ENCODE data around the gene PHF14.

The PHF14 gene

GRCh38 chr7:11006291-11006690, 32.6 kb downstream of the PHF14 start:
- TF ChIP-seq ZFX (IDR thresholded peaks at IDR 0.05): no peak
- TF ChIP-seq, protein P1, sequence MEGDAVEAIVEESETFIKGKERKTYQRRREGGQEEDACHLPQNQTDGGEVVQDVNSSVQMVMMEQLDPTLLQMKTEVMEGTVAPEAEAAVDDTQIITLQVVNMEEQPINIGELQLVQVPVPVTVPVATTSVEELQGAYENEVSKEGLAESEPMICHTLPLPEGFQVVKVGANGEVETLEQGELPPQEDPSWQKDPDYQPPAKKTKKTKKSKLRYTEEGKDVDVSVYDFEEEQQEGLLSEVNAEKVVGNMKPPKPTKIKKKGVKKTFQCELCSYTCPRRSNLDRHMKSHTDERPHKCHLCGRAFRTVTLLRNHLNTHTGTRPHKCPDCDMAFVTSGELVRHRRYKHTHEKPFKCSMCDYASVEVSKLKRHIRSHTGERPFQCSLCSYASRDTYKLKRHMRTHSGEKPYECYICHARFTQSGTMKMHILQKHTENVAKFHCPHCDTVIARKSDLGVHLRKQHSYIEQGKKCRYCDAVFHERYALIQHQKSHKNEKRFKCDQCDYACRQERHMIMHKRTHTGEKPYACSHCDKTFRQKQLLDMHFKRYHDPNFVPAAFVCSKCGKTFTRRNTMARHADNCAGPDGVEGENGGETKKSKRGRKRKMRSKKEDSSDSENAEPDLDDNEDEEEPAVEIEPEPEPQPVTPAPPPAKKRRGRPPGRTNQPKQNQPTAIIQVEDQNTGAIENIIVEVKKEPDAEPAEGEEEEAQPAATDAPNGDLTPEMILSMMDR (conservative IDR thresholded peaks at IDR 0.05): no peak
- H3K27ac ChIP-seq: no peak overlapping the region

DNA sequence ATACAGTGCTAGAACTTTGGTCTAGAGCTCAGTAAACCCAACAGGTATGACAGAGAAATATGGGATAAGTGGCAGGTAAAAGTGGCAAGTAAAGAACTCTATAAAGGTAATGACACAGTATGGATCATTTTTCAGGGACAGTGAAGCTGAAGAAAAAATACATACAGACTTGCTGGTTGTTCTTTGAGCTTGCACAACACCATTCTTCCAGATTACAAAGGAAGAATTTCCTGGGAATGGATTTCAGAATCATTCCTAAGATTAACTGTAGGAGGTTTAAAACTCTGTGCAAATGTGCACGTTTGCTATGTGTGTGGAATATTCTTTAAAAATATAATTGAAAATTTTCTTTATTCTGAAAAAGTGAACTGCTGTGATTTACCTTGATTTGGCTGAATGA, 36.0 kb downstream of the PHF14 start:
- TF ChIP-seq ZFX (IDR thresholded peaks at IDR 0.05): no peak
- TF ChIP-seq, protein P1 (conservative IDR thresholded peaks at IDR 0.05): no peak
- no peak overlapping the region for H3K27ac ChIP-seq

DNA sequence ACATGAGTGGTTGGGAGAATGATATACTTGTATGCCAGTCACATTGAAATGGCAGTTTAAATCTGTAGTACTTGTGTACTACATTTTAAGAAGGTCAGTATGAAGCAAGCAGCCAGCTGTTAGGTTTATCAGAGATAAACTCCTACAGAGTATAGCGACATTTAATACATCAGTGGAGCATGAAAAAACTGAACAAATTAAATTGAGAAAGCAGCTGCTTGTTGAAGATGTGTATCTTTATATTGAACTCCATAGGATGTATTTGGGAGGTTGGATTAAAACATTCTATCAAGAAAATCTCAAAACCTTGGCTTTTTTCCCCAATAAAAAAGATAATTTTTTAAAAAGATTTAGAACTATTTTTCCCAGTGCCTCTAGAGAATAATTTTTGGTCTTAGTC, 47.8 kb downstream of the PHF14 start:
- TF ChIP-seq, protein P1 (conservative IDR thresholded peaks at IDR 0.05): no peak
- TF ChIP-seq ZFX (IDR thresholded peaks at IDR 0.05): no peak
- H3K27ac ChIP-seq: no peak overlapping the region

- H3K27ac ChIP-seq: no peak overlapping the region
- TF ChIP-seq, protein P1 (conservative IDR thresholded peaks at IDR 0.05): no peak
- no peak for TF ChIP-seq ZFX (IDR thresholded peaks at IDR 0.05)
Observed at GRCh38 chr7:11026452-11027359, 53.0 kb downstream of the PHF14 start.

- no peak overlapping the region for H3K27ac ChIP-seq
- TF ChIP-seq ZFX (IDR thresholded peaks at IDR 0.05): no peak
- TF ChIP-seq, protein P1 (conservative IDR thresholded peaks at IDR 0.05): no peak
Observed at GRCh38 chr7:11035661-11036060, 62.0 kb downstream of the PHF14 start.

- no peak overlapping the region for H3K27ac ChIP-seq
- no peak for TF ChIP-seq ZFX (IDR thresholded peaks at IDR 0.05)
- TF ChIP-seq, protein P1 (conservative IDR thresholded peaks at IDR 0.05): no peak
Observed at GRCh38 chr7:11039974-11040373, 66.3 kb downstream of the PHF14 start.

DNA sequence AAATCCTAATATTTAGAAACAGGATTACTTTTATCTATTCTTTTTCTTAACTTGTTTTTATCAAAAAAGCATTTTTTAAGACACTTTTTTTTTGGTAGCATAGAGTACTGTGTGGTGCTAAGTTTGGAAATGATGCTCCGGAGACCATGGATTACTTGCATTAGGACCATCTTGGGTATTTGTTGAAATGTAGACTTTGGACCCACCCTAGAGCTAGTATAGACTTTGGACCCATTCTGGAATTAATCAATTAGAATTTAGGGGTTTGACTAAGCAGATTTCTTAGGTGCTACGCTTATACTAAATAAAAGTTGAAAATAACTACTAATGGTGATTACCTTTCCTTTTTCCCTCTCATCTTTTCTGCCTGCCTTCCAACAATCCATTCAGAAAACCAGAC, 80.4 kb downstream of the PHF14 start:
- TF ChIP-seq, protein P1 (conservative IDR thresholded peaks at IDR 0.05): no peak
- no peak for TF ChIP-seq ZFX (IDR thresholded peaks at IDR 0.05)
- no peak overlapping the region for H3K27ac ChIP-seq
